HT1080 (cell line): Measurements from ENCODE around the gene ZNF70. TPM values are rescaled to one million over a fixed set of nuclear protein-coding genes. Genes with fewer than 3 reads are reported as not detected.

Experiments used
- DNase-seq: peaks from one replicate; pipeline ENCODE4 v3.0.0-alpha.2; 2015; ENCODE audit warnings: low read depth
- total RNA-seq: library from RNA; depleted of rRNA; stranded (reverse); fragments of >200 nt; shearing (Covaris generic); gene quantifications from 2 replicates; pipeline ENCODE4 v1.2.3, GENCODE V29; 2014; rRNA removed

Gene ZNF70
- total RNA-seq, 1 experiment from 2014 or later = 4.4 TPM

- no peak for DNase-seq
Observed at GRCh38 chr22:23695141-23695540, 55.8 kb downstream of the ZNF70 start.

DNA sequence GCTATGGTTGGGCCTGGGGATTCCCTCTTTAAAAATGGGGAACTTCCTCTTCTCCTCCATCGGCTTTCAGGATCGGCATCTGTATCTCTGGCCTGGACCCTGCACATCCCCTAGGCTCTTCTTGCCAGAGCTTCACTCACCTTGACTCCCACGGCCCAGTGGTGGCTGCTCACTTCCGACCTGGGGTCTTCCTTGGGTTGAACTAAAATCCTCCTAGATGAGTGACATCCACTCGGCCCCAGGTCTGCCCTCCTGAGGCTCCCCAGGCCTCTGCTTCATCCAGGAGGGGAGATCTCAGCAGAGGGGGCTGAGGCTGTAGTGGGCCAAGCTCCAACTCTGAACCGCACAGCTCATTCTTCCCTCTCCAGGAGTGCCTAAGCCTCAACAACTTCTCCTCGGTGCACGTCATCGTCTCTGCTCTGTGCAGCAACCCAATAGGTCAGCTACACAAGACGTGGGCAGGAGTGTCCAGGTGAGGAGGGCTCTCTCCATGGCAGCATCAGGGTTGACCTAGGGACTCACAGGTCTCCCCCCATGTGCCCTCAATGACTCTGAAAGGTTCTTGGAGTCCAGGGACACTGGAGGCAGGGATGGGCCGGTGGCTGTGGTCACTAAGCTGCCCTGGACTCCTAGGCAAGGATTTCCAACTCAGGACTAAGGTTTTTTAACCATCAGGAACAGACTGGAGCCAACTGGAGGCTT lies 56.8 kb downstream of the ZNF70 start:
- DNase-seq = no peak

DNA sequence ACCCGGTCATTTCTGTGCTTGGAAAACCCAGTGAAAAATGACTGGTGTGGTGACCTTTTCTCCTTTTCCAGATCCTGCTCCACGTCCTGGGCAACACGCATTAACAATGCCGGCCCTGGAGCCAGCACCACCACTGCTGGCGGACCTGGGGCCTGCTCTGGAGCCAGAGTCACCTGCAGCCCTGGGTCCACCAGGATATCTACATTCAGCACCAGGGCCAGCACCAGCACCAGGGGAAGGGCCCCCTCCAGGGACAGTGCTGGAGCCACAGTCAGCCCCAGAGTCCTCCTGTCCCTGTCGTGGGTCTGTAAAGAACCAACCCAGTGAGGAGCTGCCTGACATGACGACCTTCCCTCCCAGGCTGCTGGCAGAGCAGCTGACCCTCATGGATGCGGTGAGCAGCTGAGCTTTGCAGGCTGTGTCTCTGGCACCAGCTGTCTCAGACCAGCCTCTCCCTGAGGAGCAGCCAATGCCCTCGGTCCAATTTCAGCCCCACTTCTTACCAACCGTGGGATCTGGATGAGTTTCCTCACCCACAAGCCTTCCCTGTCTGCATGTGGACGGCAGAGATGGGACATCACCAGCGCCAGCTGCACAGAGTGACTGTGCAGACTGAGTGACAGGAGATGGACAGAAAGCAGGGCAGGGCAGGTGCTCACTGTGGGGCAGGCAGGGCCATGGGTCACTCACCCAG lies 58.2 kb downstream of the ZNF70 start:
- DNase-seq = no peak

DNA sequence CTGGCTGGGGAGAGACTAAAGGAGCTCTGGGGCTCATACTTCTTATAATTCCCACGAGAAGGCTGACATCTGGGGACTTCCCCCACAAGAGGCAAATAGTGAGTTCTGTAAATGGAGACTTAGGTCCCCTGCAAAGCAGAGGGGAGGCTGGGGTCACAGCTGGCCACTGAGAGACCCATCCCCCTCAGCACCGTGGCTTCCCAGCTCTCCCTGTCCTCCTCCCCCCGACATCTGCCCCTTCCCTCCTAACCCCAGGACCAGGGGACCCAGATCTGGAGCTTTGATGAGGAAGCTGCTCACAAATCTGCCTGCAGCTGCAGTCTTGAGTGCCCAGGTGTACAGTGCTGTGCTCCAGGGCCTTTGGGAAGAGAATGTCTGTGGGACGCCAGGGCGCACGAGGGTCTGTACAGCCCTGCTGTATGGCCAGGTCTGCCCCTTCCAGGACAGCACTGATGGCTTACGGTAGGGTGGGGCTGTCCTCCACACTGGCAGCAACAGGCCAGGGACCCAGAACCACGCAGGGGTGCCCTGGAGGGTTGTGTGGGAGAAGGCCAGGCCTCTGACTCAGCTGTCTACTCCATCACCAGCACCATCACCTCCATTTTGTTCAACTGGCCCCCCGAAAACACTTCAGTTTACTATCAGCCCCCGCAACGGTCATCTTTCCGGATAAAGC lies 59.0 kb downstream of the ZNF70 start:
- no peak for DNase-seq

DNA sequence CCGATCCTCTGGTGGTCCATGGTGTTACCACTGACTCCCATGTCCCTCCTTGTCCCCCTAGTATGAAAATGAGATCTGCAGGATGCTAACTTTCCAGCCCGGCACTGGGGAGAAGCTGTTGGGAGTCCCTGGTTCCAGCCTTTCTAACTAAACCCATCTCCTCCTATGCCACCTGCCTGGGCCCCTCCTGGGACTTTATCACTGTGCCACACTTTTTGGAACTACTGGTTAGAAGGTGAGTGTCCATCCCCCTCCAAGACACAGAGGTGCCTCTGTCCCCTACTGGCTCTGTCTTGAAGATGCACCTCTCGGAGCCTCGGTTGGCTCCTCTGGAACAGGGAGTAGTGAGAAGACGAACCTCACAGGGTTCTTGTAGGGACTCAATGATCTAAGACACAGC lies 60.2 kb downstream of the ZNF70 start, which contains the start of gene RGL4:
RGL4 (plus strand) TSS at position 301 of the 400 bp plus-strand sequence. CDS start 1,018 bp downstream, outside the sequence.
- no peak for DNase-seq

- DNase-seq = no peak
Observed at GRCh38 chr22:23689414-23689813, 61.5 kb downstream of the ZNF70 start.

Other genes with a start within 250 kb of the ZNF70 start
- gene IGLL1, start 170.8 kb downstream of the ZNF70 start, total RNA-seq = not detected in 2 replicates
- gene DRICH1, start 118.8 kb downstream of the ZNF70 start, total RNA-seq = 0.18 TPM in 1 of 2 replicates, not detected in the other
- gene RGL4, start 60.1 kb downstream of the ZNF70 start, total RNA-seq = not detected in 2 replicates
- gene VPREB3, start 3.3 kb upstream of the ZNF70 start, total RNA-seq = not detected in 2 replicates
- 1.1 TPM in 1 of 2 replicates, not detected in the other for gene C22orf15, start 11.9 kb upstream of the ZNF70 start, total RNA-seq
- gene CHCHD10, start 16.9 kb upstream of the ZNF70 start, total RNA-seq = not detected in 2 replicates
- gene MMP11, start 21.7 kb upstream of the ZNF70 start, total RNA-seq = not detected in 2 replicates
- gene SMARCB1, start 35.9 kb upstream of the ZNF70 start, total RNA-seq = 88.6 and 107 TPM in 2 replicates
- not detected in 2 replicates for gene DERL3, start 87.9 kb upstream of the ZNF70 start, total RNA-seq
- 1.4 and 3.2 TPM in 2 replicates for gene SLC2A11, start 106.8 kb upstream of the ZNF70 start, total RNA-seq
- 890 and 1,130 TPM in 2 replicates for gene MIF, start 143.3 kb upstream of the ZNF70 start, total RNA-seq
- gene GSTT2B, start 210.1 kb upstream of the ZNF70 start, total RNA-seq = 3.5 and 6.3 TPM in 2 replicates
- gene DDTL, start 215.8 kb upstream of the ZNF70 start, total RNA-seq = 2.9 and 5.1 TPM in 2 replicates
- gene DDT, start 223.3 kb upstream of the ZNF70 start, total RNA-seq = 380 and 441 TPM in 2 replicates
- gene GSTT2, start 229.0 kb upstream of the ZNF70 start, total RNA-seq = 1.3 and 1.5 TPM in 2 replicates